Measurements from ENCODE around the gene DNAH17.
A peak's percentile ranks its signal among the peaks of the same experiment; 100 is the strongest.

- TF ChIP-seq YY1 (IDR thresholded peaks at IDR 0.05; ENCODE audit: low read depth): no peak
- peak; percentile 84 for TF ChIP-seq JUND (IDR thresholded peaks at IDR 0.05)
- no peak for TF ChIP-seq EZH2phosphoT487 (IDR thresholded peaks at IDR 0.05; ENCODE audit: borderline replicate concordance, low read depth)
- TF ChIP-seq EP300 (IDR thresholded peaks at IDR 0.05; ENCODE audit: borderline replicate concordance in 1 of 2, low read depth in 1 of 2, low read length in 1 of 2): no peak
- TF ChIP-seq, protein P1, sequence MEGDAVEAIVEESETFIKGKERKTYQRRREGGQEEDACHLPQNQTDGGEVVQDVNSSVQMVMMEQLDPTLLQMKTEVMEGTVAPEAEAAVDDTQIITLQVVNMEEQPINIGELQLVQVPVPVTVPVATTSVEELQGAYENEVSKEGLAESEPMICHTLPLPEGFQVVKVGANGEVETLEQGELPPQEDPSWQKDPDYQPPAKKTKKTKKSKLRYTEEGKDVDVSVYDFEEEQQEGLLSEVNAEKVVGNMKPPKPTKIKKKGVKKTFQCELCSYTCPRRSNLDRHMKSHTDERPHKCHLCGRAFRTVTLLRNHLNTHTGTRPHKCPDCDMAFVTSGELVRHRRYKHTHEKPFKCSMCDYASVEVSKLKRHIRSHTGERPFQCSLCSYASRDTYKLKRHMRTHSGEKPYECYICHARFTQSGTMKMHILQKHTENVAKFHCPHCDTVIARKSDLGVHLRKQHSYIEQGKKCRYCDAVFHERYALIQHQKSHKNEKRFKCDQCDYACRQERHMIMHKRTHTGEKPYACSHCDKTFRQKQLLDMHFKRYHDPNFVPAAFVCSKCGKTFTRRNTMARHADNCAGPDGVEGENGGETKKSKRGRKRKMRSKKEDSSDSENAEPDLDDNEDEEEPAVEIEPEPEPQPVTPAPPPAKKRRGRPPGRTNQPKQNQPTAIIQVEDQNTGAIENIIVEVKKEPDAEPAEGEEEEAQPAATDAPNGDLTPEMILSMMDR (IDR thresholded peaks at IDR 0.05): no peak
- no peak for TF ChIP-seq POLR2AphosphoS5 (IDR thresholded peaks at IDR 0.05; ENCODE audit: low read depth, low read length)
These were observed 44.1 kb downstream of the DNAH17 start for GRCh38 chr17:78532922-78533640.

All from SK-N-SH (cell line).